Karpas-422 (cell line): Measurements from ENCODE around the gene ZNF619. TPM values are rescaled to one million over a fixed set of nuclear protein-coding genes. Genes with fewer than 3 reads are reported as not detected.
A peak's percentile ranks its signal among the peaks of the same experiment; 100 is the strongest.

Experiments
- DNase-seq: peaks from one replicate; pipeline ENCODE4 v3.0.0-alpha.2; 2015
- H2AFZ ChIP-seq: fragments of 200-600 bp; sonication (generic); 2 replicates; pipeline ENCODE4 v1.6.1; 2014; ENCODE audit warnings: antibody characterized with exemption, low read length, mixed read lengths
- H3K27ac ChIP-seq: fragments of 200-600 bp; sonication (generic); 2 replicates; pipeline ENCODE4 v1.5.1; 2014; ENCODE audit warnings: mild to moderate bottlenecking, low read length, moderate library complexity
- H3K27me3 ChIP-seq: fragments of 200-600 bp; sonication (generic); 2 replicates; pipeline ENCODE4 v1.6.1; 2014; ENCODE audit warnings: low read length, mixed read lengths
- H3K36me3 ChIP-seq: fragments of 200-600 bp; sonication (generic); 2 replicates; pipeline ENCODE4 v1.6.1; 2014; ENCODE audit warnings: low read length, mixed read lengths; ENCODE audit not compliant: insufficient read depth
- H3K4me1 ChIP-seq: fragments of 200-600 bp; sonication (generic); 2 replicates; pipeline ENCODE4 v1.6.1; 2014; ENCODE audit warnings: mild to moderate bottlenecking, low read length, mixed read lengths
- H3K4me2 ChIP-seq: fragments of 200-600 bp; sonication (generic); 2 replicates; pipeline ENCODE4 v1.6.1; 2014; ENCODE audit warnings: low read length, low read depth, mild to moderate bottlenecking; ENCODE audit not compliant: poor library complexity, severe bottlenecking
- H3K4me3 ChIP-seq: fragments of 200-600 bp; sonication (generic); 2 replicates; pipeline ENCODE4 v1.5.1; 2014; ENCODE audit warnings: mild to moderate bottlenecking, antibody characterized with exemption, low read length, mixed read lengths
- H3K79me2 ChIP-seq: fragments of 200-600 bp; sonication (generic); 2 replicates; pipeline ENCODE4 v1.6.1; 2014; ENCODE audit warnings: mild to moderate bottlenecking, low read length, mixed read lengths
- H3K9ac ChIP-seq: fragments of 200-600 bp; sonication (generic); 2 replicates; pipeline ENCODE4 v1.6.0; 2014; ENCODE audit warnings: low read length
- H3K9me2 ChIP-seq: fragments of 200-600 bp; sonication (generic), shearing (Covaris generic); replicated peaks from 2 replicates; pipeline ENCODE4 v1.6.0; 2014; ENCODE audit warnings: mild to moderate bottlenecking, low read length, moderate library complexity; ENCODE audit not compliant: insufficient read depth
- H3K9me3 ChIP-seq: fragments of 300-700, 200-600 bp; sonication (generic); 2 replicates; pipeline ENCODE4 v1.6.1; 2014; ENCODE audit warnings: low read length, mixed read lengths
- H4K20me1 ChIP-seq: fragments of 200-600 bp; sonication (generic); 2 replicates; pipeline ENCODE4 v1.6.1; 2014; ENCODE audit warnings: mild to moderate bottlenecking, antibody characterized with exemption, low read length, low read depth; ENCODE audit not compliant: insufficient read depth
- total RNA-seq: library from RNA; depleted of rRNA; stranded (reverse); fragments of >200 nt; shearing (Covaris generic); gene quantifications from 2 replicates; pipeline ENCODE4 v1.2.3, GENCODE V29; 2014; ENCODE audit warnings: low replicate concordance

ZNF619 gene
- total RNA-seq, 1 experiment from 2014 or later = 13.3 TPM

GRCh38 chr3:40470701-40471100 lies 6.2 kb upstream of the ZNF619 start:
- H3K4me2 ChIP-seq = no peak overlapping the region
- H3K9me3 ChIP-seq = no peaks in the 10 kb centered on the region
- no peak overlapping the region for H3K9ac ChIP-seq

GRCh38 chr3:40477666-40478065 lies 744 bp downstream of the ZNF619 start:
- H3K27me3 ChIP-seq = no peaks in the 10 kb centered on the region
- H3K4me3 ChIP-seq = peak overlapping the region; percentile 82
- H3K4me2 ChIP-seq = peak overlapping the region; percentile 97
- peak overlapping the region; percentile 98; the same call in 1 of the 2 replicates for H2AFZ ChIP-seq
- peaks cover 25% of the 10 kb centered on the region for H3K4me1 ChIP-seq
- DNase-seq = peak; percentile 53
- H3K79me2 ChIP-seq = peaks cover 11% of the 10 kb centered on the region
- no peaks in the 10 kb centered on the region for H3K9me2 ChIP-seq
- no peaks in the 10 kb centered on the region for H4K20me1 ChIP-seq
- H3K36me3 ChIP-seq = 0 out of 2 replicates have a peak, but pooled peaks cover 4% of the 10 kb centered on the region
- H3K27ac ChIP-seq = no peak overlapping the region
- H3K9me3 ChIP-seq = no peaks in the 10 kb centered on the region
- peak overlapping the region; percentile 86 for H3K9ac ChIP-seq

More at GRCh38 chr3:40470701-40471100, 6.2 kb upstream of the ZNF619 start:
- H3K4me3 ChIP-seq = no peak overlapping the region
- H2AFZ ChIP-seq = no peak overlapping the region
- H3K4me1 ChIP-seq = no peaks in the 10 kb centered on the region
- H3K27me3 ChIP-seq = no peaks in the 10 kb centered on the region
- H3K9me2 ChIP-seq = no peaks in the 10 kb centered on the region
- no peaks in the 10 kb centered on the region for H3K36me3 ChIP-seq
- DNase-seq = no peak
- no peaks in the 10 kb centered on the region for H4K20me1 ChIP-seq
- no peaks in the 10 kb centered on the region for H3K79me2 ChIP-seq
- no peak overlapping the region for H3K27ac ChIP-seq

DNA sequence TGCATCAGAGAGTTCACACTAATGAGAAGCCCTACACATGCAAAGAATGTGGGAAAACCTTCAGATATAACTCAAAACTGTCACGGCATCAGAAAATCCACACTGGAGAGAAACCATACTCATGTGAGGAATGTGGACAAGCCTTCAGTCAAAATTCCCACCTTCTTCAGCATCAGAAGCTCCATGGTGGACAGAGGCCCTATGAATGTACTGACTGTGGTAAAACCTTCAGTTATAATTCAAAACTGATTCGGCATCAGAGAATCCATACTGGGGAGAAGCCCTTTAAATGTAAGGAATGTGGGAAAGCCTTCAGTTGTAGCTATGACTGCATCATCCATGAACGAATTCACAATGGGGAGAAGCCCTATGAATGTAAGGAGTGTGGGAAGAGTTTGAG lies 10.2 kb downstream of the ZNF619 start:
- Histone ChIP-seq H4K20me1 (no peaks in the 10 kb centered on the region), H3K27me3 (no peaks in the 10 kb centered on the region), H2AFZ (no peak overlapping the region), H3K79me2 (no peaks in the 10 kb centered on the region), H3K27ac (no peak overlapping the region), H3K9me2 (no peaks in the 10 kb centered on the region), H3K4me3 (no peak overlapping the region), H3K4me2 (no peak overlapping the region), H3K4me1 (no peaks in the 10 kb centered on the region), H3K9ac (no peak overlapping the region), H3K36me3 (peaks cover 47% of the 10 kb centered on the region), H3K9me3 (peaks cover 13% of the 10 kb centered on the region; the same call in 1 of the 2 replicates)
- no peak for DNase-seq

DNA sequence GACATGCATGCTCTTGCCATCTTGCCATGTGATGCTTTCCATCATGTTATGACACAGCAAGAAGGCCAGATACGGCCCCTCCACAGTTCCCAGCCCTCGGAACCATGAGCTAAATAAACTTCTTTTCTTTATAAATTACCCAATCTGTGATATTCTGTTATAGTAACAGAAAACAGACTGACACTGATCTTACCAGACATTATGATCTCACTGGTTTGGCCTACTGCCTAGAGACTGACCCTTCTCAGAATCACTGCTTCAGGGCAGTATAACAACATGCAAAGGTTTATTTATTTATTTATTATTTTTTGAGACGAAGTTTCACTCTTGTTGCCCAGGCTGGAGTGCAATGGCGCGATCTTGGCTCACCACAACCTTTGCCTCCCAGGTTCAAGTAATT lies 14.0 kb downstream of the ZNF619 start:
- Histone ChIP-seq H2AFZ (no peak overlapping the region), H3K4me2 (no peak overlapping the region), H3K9ac (no peak overlapping the region), H3K4me3 (no peak overlapping the region), H3K36me3 (peaks cover 22% of the 10 kb centered on the region), H3K9me2 (no peaks in the 10 kb centered on the region), H3K79me2 (no peaks in the 10 kb centered on the region), H4K20me1 (no peaks in the 10 kb centered on the region), H3K27me3 (no peaks in the 10 kb centered on the region), H3K4me1 (no peaks in the 10 kb centered on the region), H3K27ac (no peak overlapping the region), H3K9me3 (peaks cover 11% of the 10 kb centered on the region; the same call in 1 of the 2 replicates)
- DNase-seq = no peak

DNA sequence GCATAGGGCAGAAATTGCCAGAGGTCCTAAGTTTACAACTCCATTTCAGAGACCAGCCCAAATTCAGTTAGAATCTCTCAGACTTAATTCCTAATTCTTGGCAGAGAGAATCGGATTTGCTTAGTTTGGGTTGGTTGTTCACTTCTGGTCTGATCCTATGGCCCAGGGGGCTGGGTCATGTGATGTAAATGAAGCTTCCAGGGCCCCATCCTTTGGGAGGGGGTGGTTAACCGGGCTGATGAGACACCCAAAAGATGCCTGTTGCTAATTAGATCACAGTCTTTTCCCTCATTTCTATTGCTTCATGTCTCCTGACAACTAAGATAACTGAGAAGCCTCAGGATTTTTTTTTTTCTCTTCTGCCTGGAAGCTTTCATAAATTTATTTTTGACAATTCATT lies 17.8 kb downstream of the ZNF619 start:
- H3K4me1 ChIP-seq = no peaks in the 10 kb centered on the region
- no peaks in the 10 kb centered on the region for H3K27me3 ChIP-seq

GRCh38 chr3:40497288-40497687 lies 20.4 kb downstream of the ZNF619 start:
- no peak for DNase-seq
- no peaks in the 10 kb centered on the region for H3K4me1 ChIP-seq
- H3K9me3 ChIP-seq = no peaks in the 10 kb centered on the region
- H3K4me3 ChIP-seq = no peak overlapping the region
- no peaks in the 10 kb centered on the region for H4K20me1 ChIP-seq
- H2AFZ ChIP-seq = no peak overlapping the region
- no peak overlapping the region for H3K4me2 ChIP-seq
- no peaks in the 10 kb centered on the region for H3K36me3 ChIP-seq
- H3K9ac ChIP-seq = no peak overlapping the region
- no peaks in the 10 kb centered on the region for H3K9me2 ChIP-seq
- H3K79me2 ChIP-seq = no peaks in the 10 kb centered on the region
- H3K27ac ChIP-seq = no peak overlapping the region
- no peaks in the 10 kb centered on the region for H3K27me3 ChIP-seq

More for the DNA sequence above, 17.8 kb downstream of the ZNF619 start:
- no peak overlapping the region for H3K4me2 ChIP-seq
- DNase-seq = no peak
- no peaks in the 10 kb centered on the region for H3K9me2 ChIP-seq
- no peak overlapping the region for H3K4me3 ChIP-seq
- no peaks in the 10 kb centered on the region for H3K79me2 ChIP-seq
- no peaks in the 10 kb centered on the region for H4K20me1 ChIP-seq
- H3K36me3 ChIP-seq = no peaks in the 10 kb centered on the region
- H3K27ac ChIP-seq = no peak overlapping the region
- H2AFZ ChIP-seq = no peak overlapping the region
- H3K9ac ChIP-seq = no peak overlapping the region
- H3K9me3 ChIP-seq = no peaks in the 10 kb centered on the region

DNA sequence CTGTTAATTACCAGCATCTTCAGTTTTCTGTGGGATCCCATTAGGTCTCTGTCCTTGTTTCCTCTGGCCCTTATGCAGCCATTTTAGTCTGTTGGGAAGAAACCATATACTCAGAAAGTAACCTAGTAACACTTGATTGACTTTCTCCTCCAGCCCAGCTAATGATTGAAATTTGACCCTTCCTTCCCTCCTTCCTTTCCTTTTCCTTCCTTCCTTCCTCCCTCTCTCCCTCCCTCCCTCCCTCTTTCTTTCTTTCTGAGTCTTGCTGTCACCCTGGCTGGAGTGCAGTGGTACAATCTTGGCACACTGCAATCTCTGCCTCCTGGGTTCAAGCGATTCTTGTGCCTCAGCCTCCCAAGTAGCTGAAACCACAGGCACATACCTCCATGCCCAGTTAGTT lies 23.0 kb downstream of the ZNF619 start:
- H3K9me2 ChIP-seq = no peaks in the 10 kb centered on the region
- no peak overlapping the region for H3K4me2 ChIP-seq
- no peak for DNase-seq
- no peaks in the 10 kb centered on the region for H3K9me3 ChIP-seq
- no peak overlapping the region for H3K4me3 ChIP-seq
- no peak overlapping the region for H2AFZ ChIP-seq
- no peaks in the 10 kb centered on the region for H3K79me2 ChIP-seq
- H3K36me3 ChIP-seq = no peaks in the 10 kb centered on the region
- no peak overlapping the region for H3K9ac ChIP-seq
- no peaks in the 10 kb centered on the region for H4K20me1 ChIP-seq
- H3K27ac ChIP-seq = no peak overlapping the region
- no peaks in the 10 kb centered on the region for H3K4me1 ChIP-seq
- no peaks in the 10 kb centered on the region for H3K27me3 ChIP-seq

DNA sequence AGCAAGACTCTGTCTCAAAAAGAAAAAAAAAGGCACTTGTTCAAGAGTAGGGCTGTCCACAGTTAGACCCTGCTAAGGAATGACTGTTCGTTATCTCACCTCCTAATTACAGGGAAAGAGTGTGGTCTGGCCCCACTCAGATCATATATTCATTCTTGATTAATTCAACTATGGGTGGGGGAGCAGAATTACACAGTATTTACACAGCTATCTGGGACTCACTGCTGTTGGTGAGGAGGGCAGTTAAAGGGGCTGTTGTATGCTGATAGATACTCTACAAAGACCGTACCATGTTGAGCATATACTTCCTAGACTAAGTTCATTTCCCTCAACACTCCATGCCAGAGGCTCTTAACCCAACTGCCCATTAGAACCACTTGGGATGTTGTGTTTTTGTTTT lies 25.1 kb downstream of the ZNF619 start:
- Histone ChIP-seq H3K4me2 (no peak overlapping the region), H3K9me3 (no peaks in the 10 kb centered on the region), H3K36me3 (no peaks in the 10 kb centered on the region), H4K20me1 (no peaks in the 10 kb centered on the region), H3K9me2 (no peaks in the 10 kb centered on the region), H3K4me1 (peaks cover 17% of the 10 kb centered on the region), H3K27ac (no peak overlapping the region), H2AFZ (no peak overlapping the region), H3K79me2 (no peaks in the 10 kb centered on the region), H3K4me3 (no peak overlapping the region), H3K9ac (no peak overlapping the region), H3K27me3 (no peaks in the 10 kb centered on the region)
- DNase-seq = no peak
